GM23338 (cell line): Measurements from ENCODE around the gene FBXO41. TPM values are rescaled to one million over a fixed set of nuclear protein-coding genes. Genes with fewer than 3 reads are reported as not detected.

ENCODE experiments used
- ATAC-seq: fragments of 200-7000 bp; cut with Tn5 transposase; 3 replicates; pipeline ENCODE4 v1.9.1; 2020
- DNase-seq: peaks from one replicate; pipeline ENCODE4 v3.0.0-alpha.2; 2015; ENCODE audit warnings: low spot score
- H2AFZ ChIP-seq: fragments of 200-600 bp; sonication (generic); 2 replicates; pipeline ENCODE4 v1.8.0; 2016; ENCODE audit warnings: antibody characterized with exemption, mild to moderate bottlenecking, moderate library complexity
- H3F3A ChIP-seq: fragments of 200-600 bp; sonication (generic); replicated peaks from 2 replicates; pipeline ENCODE4 v1.8.0; 2017; ENCODE audit warnings: antibody characterized with exemption, mixed run types, low read depth
- H3K27ac ChIP-seq: fragments of 200-600 bp; sonication (generic); 2 replicates; pipeline ENCODE4 v1.6.1; 2016; ENCODE audit warnings: low read depth
- H3K27me3 ChIP-seq: fragments of 200-600 bp; sonication (generic); 2 replicates; pipeline ENCODE4 v1.8.0; 2016; ENCODE audit warnings: mild to moderate bottlenecking, mixed run types, moderate library complexity; ENCODE audit not compliant: insufficient read depth
- H3K36me3 ChIP-seq: fragments of 200-600 bp; sonication (generic); 2 replicates; pipeline ENCODE4 v1.8.0; 2016; ENCODE audit warnings: mild to moderate bottlenecking; ENCODE audit not compliant: insufficient read depth
- H3K4me1 ChIP-seq: fragments of 200-600 bp; sonication (generic); 2 replicates; pipeline ENCODE4 v1.8.0; 2016; ENCODE audit warnings: mild to moderate bottlenecking, moderate library complexity; ENCODE audit not compliant: insufficient read depth
- H3K4me2 ChIP-seq: fragments of 200-600 bp; sonication (generic); 2 replicates; pipeline ENCODE4 v1.7.1; 2017; ENCODE audit warnings: mixed run types
- H3K4me3 ChIP-seq: fragments of 200-600 bp; sonication (generic); 2 replicates; pipeline ENCODE4 v1.6.1; 2016; ENCODE audit warnings: mixed run types
- H3K79me2 ChIP-seq: fragments of 200-600 bp; sonication (generic); replicated peaks from 2 replicates; pipeline ENCODE4 v1.8.0; 2017; ENCODE audit warnings: mild to moderate bottlenecking; ENCODE audit not compliant: insufficient read depth
- H3K9me2 ChIP-seq: fragments of 200-600 bp; sonication (generic); 2 replicates; pipeline ENCODE4 v1.8.0; 2017; ENCODE audit not compliant: insufficient read depth
- H4K20me1 ChIP-seq: fragments of 200-600 bp; sonication (generic); replicated peaks from 2 replicates; pipeline ENCODE4 v1.8.0; 2017; ENCODE audit warnings: mild to moderate bottlenecking; ENCODE audit not compliant: insufficient read depth
- H3K27ac Mint-ChIP-seq: 2 replicates; pipeline ENCODE4 v1.8.0; 2020; ENCODE audit warnings: inconsistent platforms, mild to moderate bottlenecking, moderate library complexity, mixed read lengths
- H3K27me3 Mint-ChIP-seq: 3 replicates; pipeline ENCODE4 v1.8.0; 2022; ENCODE audit warnings: low read depth, mild to moderate bottlenecking, moderate library complexity, mixed read lengths, inconsistent platforms; ENCODE audit not compliant: insufficient read depth, poor library complexity
- H3K36me3 Mint-ChIP-seq: 3 replicates; pipeline ENCODE4 v1.8.0; 2021; ENCODE audit warnings: low read depth, mild to moderate bottlenecking, inconsistent platforms, moderate library complexity, mixed read lengths
- H3K4me1 Mint-ChIP-seq: 3 replicates; pipeline ENCODE4 v1.8.0; 2020; ENCODE audit warnings: mild to moderate bottlenecking, inconsistent platforms, mixed read lengths
- H3K4me3 Mint-ChIP-seq: 3 replicates; pipeline ENCODE4 v1.8.0; 2021; ENCODE audit warnings: moderate library complexity, mild to moderate bottlenecking, inconsistent platforms, mixed read lengths
- H3K9me3 Mint-ChIP-seq: 3 replicates; pipeline ENCODE4 v1.8.0; 2020; ENCODE audit warnings: moderate library complexity, mild to moderate bottlenecking, inconsistent platforms, mixed read lengths
- CREB1 ChIP-seq: fragments of 250-450 bp; sonication (Bioruptor Pico); IDR thresholded peaks from 2 replicates; pipeline ENCODE4 v1.5.0; 2020; ENCODE audit warnings: low read depth, mild to moderate bottlenecking, moderate library complexity
- EZH2 ChIP-seq: fragments of 200-600 bp; sonication (generic); IDR thresholded peaks from one replicate; pipeline ENCODE4 v1.8.0; 2017; ENCODE audit warnings: antibody characterized with exemption, mild to moderate bottlenecking, low read depth; ENCODE audit not compliant: unreplicated experiment
- EZH2phosphoT487 ChIP-seq: fragments of 200-600 bp; sonication (generic); IDR thresholded peaks from one replicate; pipeline ENCODE4 v1.8.1; 2018; ENCODE audit warnings: antibody characterized with exemption; ENCODE audit not compliant: unreplicated experiment
- POLR2AphosphoS5 ChIP-seq: IDR thresholded peaks from 2 replicates; pipeline ENCODE4 v1.6.1; 2016; ENCODE audit warnings: antibody characterized with exemption, low read depth
- ZNF114 ChIP-seq: fragments of 250-450 bp; sonication (Bioruptor Pico); IDR thresholded peaks from 2 replicates; pipeline ENCODE4 v1.5.0; 2020; ENCODE audit warnings: mild to moderate bottlenecking, moderate library complexity
- polyA plus RNA-seq: library from polyadenylated mRNA; unstranded; fragments of >200 nt; fragmentation: Nextera tagmentation; extraction: Ambion mirVana; gene quantifications from 2 replicates; pipeline ENCODE4 v1.2.1, GENCODE V29; 2016
- total RNA-seq: library from RNA; depleted of rRNA; stranded (reverse); fragments of >200 nt; shearing (Covaris generic); gene quantifications from 2 replicates; pipeline ENCODE4 v1.2.3, GENCODE V29; 2014
- TF ChIP-seq, protein P1 (sequence below), 2 experiments: fragments of 200-600 bp in 1 of 2; sonication (generic) in 1 of 2; conservative IDR thresholded peaks; 2 replicates each; pipeline versions ENCODE4 v1.5.1 to v1.6.1; 2016 to 2017; ENCODE audit warnings: antibody characterized with exemption in 2 of 2, low read depth in 2 of 2, mild to moderate bottlenecking in 2 of 2, moderate library complexity in 1 of 2
- TF ChIP-seq, protein P2 (sequence below): fragments of 250-450 bp; sonication (Bioruptor Pico); IDR thresholded peaks from 2 replicates; pipeline ENCODE4 v1.5.0; 2020; ENCODE audit warnings: mild to moderate bottlenecking, moderate library complexity
- TF ChIP-seq, protein P3 (sequence below): IDR thresholded peaks from one replicate; pipeline ENCODE4 v1.6.1; 2018; ENCODE audit warnings: antibody characterized with exemption; ENCODE audit not compliant: unreplicated experiment
- TF ChIP-seq, protein P4 (sequence below): IDR thresholded peaks from 2 replicates; pipeline ENCODE4 v1.6.1; 2016; ENCODE audit warnings: antibody characterized with exemption

FBXO41 gene
- total and polyA plus RNA-seq, 2 experiments from 2014 or later = 3.5 to 13.8 TPM

GRCh38 chr2:73233932-73234832, 50.1 kb downstream of the FBXO41 start, which contains the start of gene CCT7 (continued):
- TF ChIP-seq, protein P1, sequence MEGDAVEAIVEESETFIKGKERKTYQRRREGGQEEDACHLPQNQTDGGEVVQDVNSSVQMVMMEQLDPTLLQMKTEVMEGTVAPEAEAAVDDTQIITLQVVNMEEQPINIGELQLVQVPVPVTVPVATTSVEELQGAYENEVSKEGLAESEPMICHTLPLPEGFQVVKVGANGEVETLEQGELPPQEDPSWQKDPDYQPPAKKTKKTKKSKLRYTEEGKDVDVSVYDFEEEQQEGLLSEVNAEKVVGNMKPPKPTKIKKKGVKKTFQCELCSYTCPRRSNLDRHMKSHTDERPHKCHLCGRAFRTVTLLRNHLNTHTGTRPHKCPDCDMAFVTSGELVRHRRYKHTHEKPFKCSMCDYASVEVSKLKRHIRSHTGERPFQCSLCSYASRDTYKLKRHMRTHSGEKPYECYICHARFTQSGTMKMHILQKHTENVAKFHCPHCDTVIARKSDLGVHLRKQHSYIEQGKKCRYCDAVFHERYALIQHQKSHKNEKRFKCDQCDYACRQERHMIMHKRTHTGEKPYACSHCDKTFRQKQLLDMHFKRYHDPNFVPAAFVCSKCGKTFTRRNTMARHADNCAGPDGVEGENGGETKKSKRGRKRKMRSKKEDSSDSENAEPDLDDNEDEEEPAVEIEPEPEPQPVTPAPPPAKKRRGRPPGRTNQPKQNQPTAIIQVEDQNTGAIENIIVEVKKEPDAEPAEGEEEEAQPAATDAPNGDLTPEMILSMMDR (conservative IDR thresholded peaks at IDR 0.05; ENCODE audit: low read depth in 2 of 2) = no peak
- TF ChIP-seq EZH2phosphoT487 = no peak
- TF ChIP-seq, protein P2, sequence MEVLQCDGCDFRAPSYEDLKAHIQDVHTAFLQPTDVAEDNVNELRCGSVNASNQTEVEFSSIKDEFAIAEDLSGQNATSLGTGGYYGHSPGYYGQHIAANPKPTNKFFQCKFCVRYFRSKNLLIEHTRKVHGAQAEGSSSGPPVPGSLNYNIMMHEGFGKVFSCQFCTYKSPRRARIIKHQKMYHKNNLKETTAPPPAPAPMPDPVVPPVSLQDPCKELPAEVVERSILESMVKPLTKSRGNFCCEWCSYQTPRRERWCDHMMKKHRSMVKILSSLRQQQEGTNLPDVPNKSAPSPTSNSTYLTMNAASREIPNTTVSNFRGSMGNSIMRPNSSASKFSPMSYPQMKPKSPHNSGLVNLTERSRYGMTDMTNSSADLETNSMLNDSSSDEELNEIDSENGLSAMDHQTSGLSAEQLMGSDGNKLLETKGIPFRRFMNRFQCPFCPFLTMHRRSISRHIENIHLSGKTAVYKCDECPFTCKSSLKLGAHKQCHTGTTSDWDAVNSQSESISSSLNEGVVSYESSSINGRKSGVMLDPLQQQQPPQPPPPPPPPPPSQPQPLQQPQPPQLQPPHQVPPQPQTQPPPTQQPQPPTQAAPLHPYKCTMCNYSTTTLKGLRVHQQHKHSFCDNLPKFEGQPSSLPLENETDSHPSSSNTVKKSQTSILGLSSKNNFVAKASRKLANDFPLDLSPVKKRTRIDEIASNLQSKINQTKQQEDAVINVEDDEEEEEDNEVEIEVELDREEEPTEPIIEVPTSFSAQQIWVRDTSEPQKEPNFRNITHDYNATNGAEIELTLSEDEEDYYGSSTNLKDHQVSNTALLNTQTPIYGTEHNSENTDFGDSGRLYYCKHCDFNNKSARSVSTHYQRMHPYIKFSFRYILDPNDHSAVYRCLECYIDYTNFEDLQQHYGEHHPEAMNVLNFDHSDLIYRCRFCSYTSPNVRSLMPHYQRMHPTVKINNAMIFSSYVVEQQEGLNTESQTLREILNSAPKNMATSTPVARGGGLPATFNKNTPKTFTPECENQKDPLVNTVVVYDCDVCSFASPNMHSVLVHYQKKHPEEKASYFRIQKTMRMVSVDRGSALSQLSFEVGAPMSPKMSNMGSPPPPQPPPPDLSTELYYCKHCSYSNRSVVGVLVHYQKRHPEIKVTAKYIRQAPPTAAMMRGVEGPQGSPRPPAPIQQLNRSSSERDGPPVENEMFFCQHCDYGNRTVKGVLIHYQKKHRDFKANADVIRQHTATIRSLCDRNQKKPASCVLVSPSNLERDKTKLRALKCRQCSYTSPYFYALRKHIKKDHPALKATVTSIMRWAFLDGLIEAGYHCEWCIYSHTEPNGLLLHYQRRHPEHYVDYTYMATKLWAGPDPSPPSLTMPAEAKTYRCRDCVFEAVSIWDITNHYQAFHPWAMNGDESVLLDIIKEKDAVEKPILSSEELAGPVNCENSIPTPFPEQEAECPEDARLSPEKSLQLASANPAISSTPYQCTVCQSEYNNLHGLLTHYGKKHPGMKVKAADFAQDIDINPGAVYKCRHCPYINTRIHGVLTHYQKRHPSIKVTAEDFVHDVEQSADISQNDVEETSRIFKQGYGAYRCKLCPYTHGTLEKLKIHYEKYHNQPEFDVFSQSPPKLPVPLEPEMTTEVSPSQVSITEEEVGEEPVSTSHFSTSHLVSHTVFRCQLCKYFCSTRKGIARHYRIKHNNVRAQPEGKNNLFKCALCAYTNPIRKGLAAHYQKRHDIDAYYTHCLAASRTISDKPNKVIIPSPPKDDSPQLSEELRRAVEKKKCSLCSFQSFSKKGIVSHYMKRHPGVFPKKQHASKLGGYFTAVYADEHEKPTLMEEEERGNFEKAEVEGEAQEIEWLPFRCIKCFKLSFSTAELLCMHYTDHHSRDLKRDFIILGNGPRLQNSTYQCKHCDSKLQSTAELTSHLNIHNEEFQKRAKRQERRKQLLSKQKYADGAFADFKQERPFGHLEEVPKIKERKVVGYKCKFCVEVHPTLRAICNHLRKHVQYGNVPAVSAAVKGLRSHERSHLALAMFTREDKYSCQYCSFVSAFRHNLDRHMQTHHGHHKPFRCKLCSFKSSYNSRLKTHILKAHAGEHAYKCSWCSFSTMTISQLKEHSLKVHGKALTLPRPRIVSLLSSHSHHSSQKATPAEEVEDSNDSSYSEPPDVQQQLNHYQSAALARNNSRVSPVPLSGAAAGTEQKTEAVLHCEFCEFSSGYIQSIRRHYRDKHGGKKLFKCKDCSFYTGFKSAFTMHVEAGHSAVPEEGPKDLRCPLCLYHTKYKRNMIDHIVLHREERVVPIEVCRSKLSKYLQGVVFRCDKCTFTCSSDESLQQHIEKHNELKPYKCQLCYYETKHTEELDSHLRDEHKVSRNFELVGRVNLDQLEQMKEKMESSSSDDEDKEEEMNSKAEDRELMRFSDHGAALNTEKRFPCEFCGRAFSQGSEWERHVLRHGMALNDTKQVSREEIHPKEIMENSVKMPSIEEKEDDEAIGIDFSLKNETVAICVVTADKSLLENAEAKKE = no peak

GRCh38 chr2:73233154-73233931, 50.9 kb downstream of the FBXO41 start, which contains the start of gene PRADC1:
PRADC1 (minus strand) TSS chr2:73233239; CDS start chr2:73233160, 79 bp downstream.
- Histone ChIP-seq H3F3A (peaks cover 7% of the 10 kb centered on the region; the same call in 1 of the 2 replicates), H3K4me1 (peaks cover 29% of the 10 kb centered on the region), H2AFZ (peak within 1 kb of the TSS; percentile 99), H3K79me2 (peaks cover 43% of the 10 kb centered on the region), H3K27me3 (no peaks in the 10 kb centered on the region), H3K36me3 (no peaks in the 10 kb centered on the region), H4K20me1 (peaks cover 28% of the 10 kb centered on the region), H3K9me2 (no peaks in the 10 kb centered on the region), H3K27ac (peak within 1 kb of the TSS; percentile 11; the same call in 1 of the 2 replicates), H3K4me2 (peak within 1 kb of the TSS; percentile 91), H3K4me3 (peak within 1 kb of the TSS; percentile 99)
- H3K9me3 Mint-ChIP-seq = no peaks in the 10 kb centered on the region
- H3K27ac Mint-ChIP-seq = peak within 1 kb of the TSS; percentile 97
- peaks cover 20% of the 10 kb centered on the region for H3K27me3 Mint-ChIP-seq
- DNase-seq = peak; percentile 100
- H3K4me1 Mint-ChIP-seq = peaks cover 29% of the 10 kb centered on the region
- peak within 1 kb of the TSS; percentile 100 for H3K4me3 Mint-ChIP-seq
- ATAC-seq = peak; percentile 88
- H3K36me3 Mint-ChIP-seq = peaks cover 22% of the 10 kb centered on the region
- 0 out of 2 replicates have a peak, but pooled peaks have one; percentile 37 for TF ChIP-seq POLR2AphosphoS5
- TF ChIP-seq CREB1 (CRISPR knock-in tag) = peak; percentile 81
- TF ChIP-seq ZNF114 = no peak
- no peak for TF ChIP-seq EZH2
- TF ChIP-seq, protein P3, sequence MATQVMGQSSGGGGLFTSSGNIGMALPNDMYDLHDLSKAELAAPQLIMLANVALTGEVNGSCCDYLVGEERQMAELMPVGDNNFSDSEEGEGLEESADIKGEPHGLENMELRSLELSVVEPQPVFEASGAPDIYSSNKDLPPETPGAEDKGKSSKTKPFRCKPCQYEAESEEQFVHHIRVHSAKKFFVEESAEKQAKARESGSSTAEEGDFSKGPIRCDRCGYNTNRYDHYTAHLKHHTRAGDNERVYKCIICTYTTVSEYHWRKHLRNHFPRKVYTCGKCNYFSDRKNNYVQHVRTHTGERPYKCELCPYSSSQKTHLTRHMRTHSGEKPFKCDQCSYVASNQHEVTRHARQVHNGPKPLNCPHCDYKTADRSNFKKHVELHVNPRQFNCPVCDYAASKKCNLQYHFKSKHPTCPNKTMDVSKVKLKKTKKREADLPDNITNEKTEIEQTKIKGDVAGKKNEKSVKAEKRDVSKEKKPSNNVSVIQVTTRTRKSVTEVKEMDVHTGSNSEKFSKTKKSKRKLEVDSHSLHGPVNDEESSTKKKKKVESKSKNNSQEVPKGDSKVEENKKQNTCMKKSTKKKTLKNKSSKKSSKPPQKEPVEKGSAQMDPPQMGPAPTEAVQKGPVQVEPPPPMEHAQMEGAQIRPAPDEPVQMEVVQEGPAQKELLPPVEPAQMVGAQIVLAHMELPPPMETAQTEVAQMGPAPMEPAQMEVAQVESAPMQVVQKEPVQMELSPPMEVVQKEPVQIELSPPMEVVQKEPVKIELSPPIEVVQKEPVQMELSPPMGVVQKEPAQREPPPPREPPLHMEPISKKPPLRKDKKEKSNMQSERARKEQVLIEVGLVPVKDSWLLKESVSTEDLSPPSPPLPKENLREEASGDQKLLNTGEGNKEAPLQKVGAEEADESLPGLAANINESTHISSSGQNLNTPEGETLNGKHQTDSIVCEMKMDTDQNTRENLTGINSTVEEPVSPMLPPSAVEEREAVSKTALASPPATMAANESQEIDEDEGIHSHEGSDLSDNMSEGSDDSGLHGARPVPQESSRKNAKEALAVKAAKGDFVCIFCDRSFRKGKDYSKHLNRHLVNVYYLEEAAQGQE = no peak
- TF ChIP-seq, protein P4, sequence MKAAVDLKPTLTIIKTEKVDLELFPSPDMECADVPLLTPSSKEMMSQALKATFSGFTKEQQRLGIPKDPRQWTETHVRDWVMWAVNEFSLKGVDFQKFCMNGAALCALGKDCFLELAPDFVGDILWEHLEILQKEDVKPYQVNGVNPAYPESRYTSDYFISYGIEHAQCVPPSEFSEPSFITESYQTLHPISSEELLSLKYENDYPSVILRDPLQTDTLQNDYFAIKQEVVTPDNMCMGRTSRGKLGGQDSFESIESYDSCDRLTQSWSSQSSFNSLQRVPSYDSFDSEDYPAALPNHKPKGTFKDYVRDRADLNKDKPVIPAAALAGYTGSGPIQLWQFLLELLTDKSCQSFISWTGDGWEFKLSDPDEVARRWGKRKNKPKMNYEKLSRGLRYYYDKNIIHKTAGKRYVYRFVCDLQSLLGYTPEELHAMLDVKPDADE = 0 out of 2 replicates have a peak, but pooled peaks have one; percentile 40
